ACHN (cell line): ENCODE data around the gene HSFX1.
A peak's percentile ranks its signal among the peaks of the same experiment; 100 is the strongest.

Experiments
- DNase-seq: peaks from one replicate; pipeline ENCODE4 v3.0.0-alpha.2; 2015
- in situ Hi-C: cut with HindIII; loops from 2 replicates; pipeline ENCODE4 v1.10.0; 2017; ENCODE audit warnings: low sequenced_read_pairs, low pct_ligation_motif_present, low pct_unique_long_range_greater_than_20kb

HSFX1 gene

DNA sequence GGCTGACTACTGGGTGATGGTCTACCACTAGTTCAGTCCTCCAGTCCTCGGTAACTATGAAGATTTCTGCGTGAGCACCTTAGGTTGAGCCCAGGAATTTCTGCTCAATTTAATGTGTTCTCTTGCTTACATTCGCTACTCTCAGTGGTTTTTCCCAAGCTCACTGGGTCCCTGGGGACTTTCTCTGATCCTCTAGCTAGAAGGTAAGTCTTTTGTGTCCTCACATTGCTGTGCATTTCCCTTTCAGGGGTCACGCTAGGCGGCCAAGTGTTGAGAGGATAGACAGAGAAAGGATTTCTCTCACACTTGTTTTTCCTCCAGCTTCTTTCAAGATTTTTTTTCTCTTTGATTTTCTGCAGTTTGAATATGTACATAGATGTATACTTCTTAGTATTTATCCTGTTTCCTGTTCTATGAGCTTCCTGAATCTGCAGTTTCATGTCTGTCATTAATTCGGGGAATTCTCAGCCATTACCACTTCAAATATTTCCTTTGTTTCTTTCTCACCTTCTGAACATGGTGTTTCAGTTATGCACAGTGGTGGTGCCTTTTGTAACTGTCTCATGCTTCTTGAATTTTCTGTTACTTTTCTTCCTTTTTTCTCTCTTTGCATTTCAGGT lies 25.3 kb downstream of the HSFX1 start:
- in situ Hi-C loops = no loop called here

DNA sequence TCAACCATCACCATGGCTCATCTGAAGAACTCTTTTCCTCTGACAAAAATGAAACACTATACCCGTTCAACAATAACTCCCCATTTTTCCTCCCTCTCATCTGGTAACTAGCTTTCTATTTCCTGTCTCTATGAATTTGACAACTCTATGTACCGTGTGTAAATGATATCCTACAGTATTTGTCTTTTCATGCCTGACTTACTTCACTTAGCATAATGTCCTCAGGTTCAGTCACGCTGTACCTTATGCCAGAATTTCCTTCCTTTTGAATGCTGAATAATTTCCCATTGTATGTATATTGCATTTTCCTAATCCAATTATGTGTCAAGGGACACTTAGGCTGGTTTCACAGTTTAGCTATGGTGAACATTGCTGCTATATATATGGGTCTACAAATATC lies 26.1 kb downstream of the HSFX1 start:
- no peak for DNase-seq
- in situ Hi-C loops = no loop called here

More for the DNA sequence above, 25.3 kb downstream of the HSFX1 start:
- no peak for DNase-seq

DNA sequence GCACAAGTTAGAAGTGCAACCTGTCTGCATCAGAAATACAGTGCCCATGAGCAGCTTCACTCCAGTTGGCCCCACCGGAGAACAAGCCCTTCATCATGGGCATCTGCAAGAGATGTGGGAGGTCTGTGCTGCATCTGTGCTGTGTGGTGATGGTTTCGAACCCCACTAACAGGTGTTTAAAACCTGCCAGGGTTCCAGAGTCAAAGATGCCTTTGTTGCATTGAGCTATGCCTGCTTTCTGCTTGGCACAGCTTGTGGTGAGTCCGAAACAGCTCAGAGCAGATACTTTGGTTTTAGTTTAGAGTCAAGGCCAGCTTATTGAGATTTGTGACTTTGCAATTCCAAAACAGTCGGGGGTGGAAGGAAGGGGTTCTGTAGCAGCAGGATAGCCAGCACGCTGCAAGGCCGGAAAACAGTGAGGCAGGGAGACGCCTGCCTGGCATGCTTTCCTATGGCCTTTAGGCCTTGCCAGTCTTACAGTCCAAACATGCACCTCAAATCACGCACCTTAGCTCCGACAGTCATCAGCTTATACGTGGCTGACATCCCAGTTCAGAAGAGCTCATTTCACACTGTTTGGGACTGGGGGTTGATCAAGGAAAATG lies 29.7 kb downstream of the HSFX1 start:
- DNase-seq = no peak
- in situ Hi-C loops = no loop called here

DNA sequence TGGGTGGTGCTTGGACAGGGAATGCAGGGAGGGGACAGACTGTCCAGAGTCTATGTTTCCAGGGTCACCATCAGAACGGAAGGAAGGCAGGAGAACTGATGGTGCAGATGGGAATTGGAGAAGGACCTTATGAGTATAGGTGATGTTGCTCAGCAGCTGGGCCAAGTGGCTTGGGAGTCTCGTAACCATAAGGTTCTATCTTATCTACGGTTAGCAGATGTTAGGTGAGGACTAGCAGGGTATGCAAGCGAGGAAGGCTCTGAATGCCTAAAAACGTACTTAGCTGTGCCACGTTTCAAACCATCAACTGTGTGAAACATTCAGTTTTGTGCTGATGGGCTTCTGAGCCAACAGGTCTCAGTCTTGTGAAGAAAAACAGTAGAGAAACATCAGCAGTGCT lies 30.2 kb downstream of the HSFX1 start:
- in situ Hi-C loops = no loop called here

DNA sequence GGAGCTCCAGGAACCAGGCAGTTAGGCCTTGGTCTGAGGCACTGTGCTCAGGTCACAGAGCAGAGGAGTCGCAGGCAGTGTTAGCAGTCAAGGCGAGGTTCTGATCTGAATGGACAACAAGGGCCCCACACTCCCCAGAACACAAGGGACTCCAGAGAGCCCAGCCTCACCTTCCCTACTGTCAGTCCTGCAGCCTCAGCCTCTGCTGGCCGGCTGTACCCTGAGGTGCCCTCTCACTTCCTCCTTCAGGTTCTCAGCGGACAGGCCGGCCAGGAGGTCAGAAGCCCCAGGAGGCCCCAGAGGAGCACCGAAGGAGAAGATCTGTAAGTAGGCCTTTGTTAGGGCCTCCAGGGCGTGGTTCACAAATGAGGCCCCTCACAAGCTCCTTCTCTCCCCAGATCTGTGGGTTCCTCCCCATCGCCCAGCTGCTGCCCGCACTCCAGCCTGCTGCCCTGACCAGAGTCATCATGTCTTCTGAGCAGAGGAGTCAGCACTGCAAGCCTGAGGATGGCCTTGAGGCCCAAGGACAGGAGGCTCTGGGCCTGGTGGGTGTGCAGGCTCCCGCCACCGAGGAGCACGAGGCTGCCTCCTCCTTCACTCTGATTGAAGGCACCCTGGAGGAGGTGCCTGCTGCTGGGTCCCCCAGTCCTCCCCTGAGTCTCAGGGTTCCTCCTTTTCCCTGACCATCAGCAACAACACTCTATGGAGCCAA lies 34.0 kb downstream of the HSFX1 start:
- no peak for DNase-seq
- in situ Hi-C loops = no loop called here

More for the DNA sequence above, 30.2 kb downstream of the HSFX1 start:
- DNase-seq = no peak

DNA sequence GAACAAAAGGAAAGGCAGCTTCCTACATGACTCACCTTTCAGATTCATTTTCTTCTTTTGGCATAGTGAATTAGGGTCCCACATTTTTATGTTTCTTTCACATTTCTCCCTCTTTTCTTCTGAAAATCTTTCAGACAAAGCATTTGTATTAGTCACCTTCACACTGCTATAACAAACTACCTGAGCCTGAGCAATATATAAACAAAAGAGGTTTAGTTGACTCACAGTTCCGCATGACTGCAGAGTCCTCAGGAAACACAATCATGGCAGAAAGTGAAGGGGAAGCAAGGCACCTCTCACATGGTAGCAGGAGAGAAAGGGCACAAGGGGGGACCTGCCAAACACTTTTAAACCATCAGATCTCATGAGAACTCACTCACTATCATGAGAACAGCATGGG lies 44.8 kb downstream of the HSFX1 start:
- in situ Hi-C loops = no loop called here
- DNase-seq = no peak

DNA sequence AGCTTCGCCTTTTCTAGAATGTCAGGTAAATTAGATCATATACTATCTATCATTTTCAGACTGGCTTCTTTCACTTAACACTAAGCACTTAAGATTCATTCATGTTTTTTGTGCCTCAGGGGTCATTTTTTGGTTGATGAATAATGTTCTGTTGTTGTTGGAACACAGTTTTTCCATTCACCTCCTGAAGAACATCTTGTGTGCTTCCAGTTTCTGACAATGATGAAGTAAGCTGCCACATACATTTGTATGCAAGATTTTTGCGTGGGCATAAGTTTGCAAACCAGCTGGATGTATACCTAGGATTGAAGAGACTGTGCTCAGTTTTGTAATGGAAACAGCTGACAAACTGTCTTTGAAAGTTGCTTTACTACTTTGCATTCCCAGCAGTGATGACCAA lies 45.5 kb downstream of the HSFX1 start:
- DNase-seq = no peak
- in situ Hi-C loops = no loop called here

DNA sequence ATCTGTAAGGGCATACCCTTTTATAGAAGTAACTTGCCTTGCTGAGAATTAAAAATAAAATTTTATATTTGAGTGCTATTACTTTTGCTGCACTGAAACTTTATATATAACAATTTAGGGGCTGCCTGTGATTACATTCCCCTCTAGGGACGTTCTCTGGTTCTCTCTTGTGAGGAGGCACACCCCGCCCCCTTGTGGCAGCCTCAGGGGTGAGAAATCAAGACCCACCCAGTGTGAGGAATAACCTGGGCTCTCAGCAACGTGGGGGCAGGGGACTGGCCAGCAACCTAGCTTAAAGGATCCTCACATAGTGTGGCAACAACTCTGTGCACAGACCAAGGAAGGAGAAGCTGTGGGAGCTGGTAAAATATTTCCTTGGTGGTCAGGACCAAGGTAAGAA lies 51.6 kb downstream of the HSFX1 start:
- in situ Hi-C loops = no loop called here
- DNase-seq = peak; percentile 12
